RWPE2 (cell line): ENCODE data around the gene CXCL16.

ENCODE experiments used
- ATAC-seq: fragments of 200-7000 bp; cut with Tn5 transposase; 3 replicates; pipeline ENCODE4 v1.9.1; 2021; ENCODE audit warnings: low read depth
- DNase-seq: peaks from one replicate; pipeline ENCODE4 v3.0.0-alpha.2; 2020; ENCODE audit warnings: low spot score
- H3K27ac ChIP-seq: fragments of 450-650 bp; 2 replicates; pipeline ENCODE4 v1.5.1; 2017; ENCODE audit warnings: mild to moderate bottlenecking; ENCODE audit not compliant: poor library complexity, severe bottlenecking
- H3K27me3 ChIP-seq: fragments of 250-450 bp; sonication (Bioruptor Pico); 2 replicates; pipeline ENCODE4 v1.5.1; 2021; ENCODE audit warnings: mild to moderate bottlenecking, moderate library complexity; ENCODE audit not compliant: insufficient read depth, poor library complexity, severe bottlenecking
- H3K36me3 ChIP-seq: fragments of 250-450 bp; sonication (Bioruptor Pico); 2 replicates; pipeline ENCODE4 v1.5.1; 2020; ENCODE audit warnings: low read depth, mild to moderate bottlenecking, moderate library complexity
- H3K4me1 ChIP-seq: fragments of 250-450 bp; sonication (Bioruptor Pico); 2 replicates; pipeline ENCODE4 v1.5.1; 2021; ENCODE audit warnings: mild to moderate bottlenecking, moderate library complexity; ENCODE audit not compliant: insufficient read depth, poor library complexity, severe bottlenecking
- H3K4me3 ChIP-seq: fragments of 250-450 bp; sonication (Bioruptor Pico); 2 replicates; pipeline ENCODE4 v1.5.1; 2021; ENCODE audit warnings: mild to moderate bottlenecking, moderate library complexity; ENCODE audit not compliant: severe bottlenecking
- H3K9me3 ChIP-seq: fragments of 250-450 bp; sonication (Bioruptor Pico); 2 replicates; pipeline ENCODE4 v1.5.1; 2021; ENCODE audit warnings: mild to moderate bottlenecking, moderate library complexity; ENCODE audit not compliant: severe bottlenecking
- TF ChIP-seq, protein P1 (sequence below): fragments of 450-650 bp; IDR thresholded peaks from one replicate; pipeline ENCODE4 v1.5.1; 2017; ENCODE audit warnings: mild to moderate bottlenecking, moderate library complexity; ENCODE audit not compliant: poor library complexity, severe bottlenecking

Gene CXCL16

DNA sequence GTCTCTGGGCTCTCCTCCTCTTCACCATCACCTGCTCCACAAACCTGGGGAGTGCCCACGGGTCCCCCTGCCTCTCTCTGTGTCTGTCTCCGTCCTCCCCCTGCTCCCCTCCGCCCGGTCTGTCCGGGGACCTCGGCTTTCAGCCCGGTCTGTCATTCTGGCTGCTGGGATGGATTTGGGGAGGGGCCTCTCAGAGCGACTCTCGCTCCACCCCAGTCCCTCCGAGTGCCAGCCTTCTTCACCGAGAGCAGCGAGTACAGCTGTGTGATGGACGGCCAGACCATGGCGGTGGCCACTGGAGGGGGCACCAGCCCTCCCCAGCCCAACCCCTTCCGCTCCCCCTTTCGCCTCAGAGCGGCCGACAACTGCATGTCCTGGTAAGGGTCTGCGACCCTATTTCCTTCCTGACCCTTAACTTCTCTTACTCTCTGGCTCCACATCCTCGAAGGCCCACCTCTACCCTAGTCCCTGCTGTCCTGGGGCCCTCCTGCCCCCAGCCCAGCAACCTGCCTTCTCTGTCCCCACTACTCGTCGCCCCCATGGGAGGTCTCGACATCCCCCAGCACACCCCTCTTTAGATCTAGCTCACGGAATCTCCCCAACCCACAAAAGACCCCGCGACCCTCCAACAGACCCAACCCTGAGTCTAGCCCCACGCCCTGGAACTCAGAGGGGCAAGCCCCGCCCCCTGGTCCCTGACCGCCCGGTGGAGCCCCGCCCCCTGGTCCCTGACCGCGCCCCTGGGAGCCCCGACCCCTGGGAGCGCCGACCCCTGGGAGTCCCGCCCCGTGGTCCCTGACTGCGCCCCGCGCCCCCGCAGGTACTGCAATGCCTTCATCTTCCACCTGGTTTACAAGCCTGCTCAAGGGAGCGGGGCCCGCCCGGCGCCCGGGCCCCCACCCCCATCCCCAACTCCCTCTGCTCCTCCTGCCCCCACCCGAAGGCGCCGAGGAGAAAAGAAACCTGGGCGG lies 5.6 kb upstream of the CXCL16 start:
- Histone ChIP-seq H3K4me1 (no peaks in the 10 kb centered on the region), H3K36me3 (no peaks in the 10 kb centered on the region), H3K27me3 (no peaks in the 10 kb centered on the region), H3K9me3 (no peaks in the 10 kb centered on the region), H3K4me3 (no peak overlapping the region), H3K27ac (no peak overlapping the region)
- ATAC-seq (no peak), DNase-seq (no peak)
- TF ChIP-seq, protein P1, sequence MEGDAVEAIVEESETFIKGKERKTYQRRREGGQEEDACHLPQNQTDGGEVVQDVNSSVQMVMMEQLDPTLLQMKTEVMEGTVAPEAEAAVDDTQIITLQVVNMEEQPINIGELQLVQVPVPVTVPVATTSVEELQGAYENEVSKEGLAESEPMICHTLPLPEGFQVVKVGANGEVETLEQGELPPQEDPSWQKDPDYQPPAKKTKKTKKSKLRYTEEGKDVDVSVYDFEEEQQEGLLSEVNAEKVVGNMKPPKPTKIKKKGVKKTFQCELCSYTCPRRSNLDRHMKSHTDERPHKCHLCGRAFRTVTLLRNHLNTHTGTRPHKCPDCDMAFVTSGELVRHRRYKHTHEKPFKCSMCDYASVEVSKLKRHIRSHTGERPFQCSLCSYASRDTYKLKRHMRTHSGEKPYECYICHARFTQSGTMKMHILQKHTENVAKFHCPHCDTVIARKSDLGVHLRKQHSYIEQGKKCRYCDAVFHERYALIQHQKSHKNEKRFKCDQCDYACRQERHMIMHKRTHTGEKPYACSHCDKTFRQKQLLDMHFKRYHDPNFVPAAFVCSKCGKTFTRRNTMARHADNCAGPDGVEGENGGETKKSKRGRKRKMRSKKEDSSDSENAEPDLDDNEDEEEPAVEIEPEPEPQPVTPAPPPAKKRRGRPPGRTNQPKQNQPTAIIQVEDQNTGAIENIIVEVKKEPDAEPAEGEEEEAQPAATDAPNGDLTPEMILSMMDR, result no peak

DNA sequence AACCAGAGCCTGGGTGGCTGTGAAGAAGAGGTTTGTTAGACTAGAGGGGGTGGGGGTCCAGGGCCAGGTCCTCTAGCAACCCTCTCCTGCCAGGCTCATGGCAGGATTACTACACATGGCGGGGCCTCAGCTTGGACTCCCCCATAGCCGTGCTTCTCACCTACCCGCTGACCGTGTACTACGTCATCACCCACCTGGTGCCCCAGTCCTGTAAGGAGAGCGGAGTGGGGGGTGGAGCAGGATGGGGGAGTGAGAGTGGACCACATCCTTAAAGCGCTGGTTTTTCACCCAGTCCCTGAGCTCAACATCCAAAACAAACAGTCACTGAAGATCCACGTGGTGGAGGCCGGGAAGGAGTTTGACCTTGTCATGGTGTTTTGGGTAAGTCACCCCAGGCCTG lies 4.2 kb upstream of the CXCL16 start:
- H3K4me1 ChIP-seq, result no peaks in the 10 kb centered on the region

DNA sequence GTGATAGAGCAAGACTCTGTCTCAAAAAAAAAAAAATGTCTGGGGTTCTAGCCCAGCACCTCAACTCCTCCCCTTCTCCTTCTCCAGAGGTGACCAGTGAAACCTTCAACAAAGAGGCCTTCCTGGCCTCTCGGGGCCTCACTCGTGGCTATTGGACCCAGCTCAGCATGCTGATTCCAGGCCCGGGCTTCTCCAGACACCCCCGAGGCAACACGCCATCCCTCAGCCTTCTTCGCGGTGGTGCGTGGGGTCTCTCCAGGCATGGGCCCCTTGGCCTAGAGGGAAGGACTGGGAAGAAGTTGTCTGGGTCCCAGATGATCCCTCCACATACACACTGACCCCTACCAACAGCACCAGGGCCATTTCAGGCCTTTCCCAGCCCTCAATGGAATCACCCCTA lies 3.5 kb upstream of the CXCL16 start:
- Histone ChIP-seq H3K9me3 (no peaks in the 10 kb centered on the region), H3K27ac (no peak overlapping the region), H3K36me3 (no peaks in the 10 kb centered on the region), H3K4me3 (no peak overlapping the region), H3K4me1 (no peaks in the 10 kb centered on the region), H3K27me3 (no peaks in the 10 kb centered on the region)
- TF ChIP-seq, protein P1, result no peak
- no peak for DNase-seq
- no peak for ATAC-seq

More for the DNA sequence above, 4.2 kb upstream of the CXCL16 start:
- Histone ChIP-seq H3K9me3 (no peaks in the 10 kb centered on the region), H3K27me3 (no peaks in the 10 kb centered on the region), H3K4me3 (no peak overlapping the region), H3K36me3 (no peaks in the 10 kb centered on the region), H3K27ac (no peak overlapping the region)
- no peak for ATAC-seq
- DNase-seq, result no peak
- TF ChIP-seq, protein P1, result no peak

DNA sequence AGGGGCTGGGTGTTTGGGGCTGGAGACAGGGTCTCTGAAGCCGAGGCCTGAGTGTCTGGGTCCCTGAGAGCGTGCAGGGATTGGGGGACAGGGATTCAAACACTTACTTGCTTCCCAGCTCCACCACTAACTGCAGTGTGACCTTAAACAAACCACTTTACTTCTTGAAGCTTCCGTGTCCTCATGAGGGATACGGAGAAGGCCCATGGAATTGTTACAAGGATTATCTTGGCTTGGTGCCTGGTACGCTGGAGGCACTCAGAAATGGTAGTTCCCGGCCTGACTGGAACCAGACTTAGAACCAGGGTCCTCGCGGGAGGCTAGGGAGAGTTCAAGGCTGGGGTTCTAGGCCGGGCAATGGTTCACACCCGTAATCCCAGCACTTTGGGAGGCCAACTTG lies 2.9 kb upstream of the CXCL16 start:
- no peak overlapping the region for H3K4me3 ChIP-seq
- H3K4me1 ChIP-seq, result no peaks in the 10 kb centered on the region
- no peaks in the 10 kb centered on the region for H3K27me3 ChIP-seq
- no peak overlapping the region for H3K27ac ChIP-seq
- no peaks in the 10 kb centered on the region for H3K9me3 ChIP-seq
- TF ChIP-seq, protein P1, result no peak
- DNase-seq (no peak), ATAC-seq (no peak)
- no peaks in the 10 kb centered on the region for H3K36me3 ChIP-seq

DNA sequence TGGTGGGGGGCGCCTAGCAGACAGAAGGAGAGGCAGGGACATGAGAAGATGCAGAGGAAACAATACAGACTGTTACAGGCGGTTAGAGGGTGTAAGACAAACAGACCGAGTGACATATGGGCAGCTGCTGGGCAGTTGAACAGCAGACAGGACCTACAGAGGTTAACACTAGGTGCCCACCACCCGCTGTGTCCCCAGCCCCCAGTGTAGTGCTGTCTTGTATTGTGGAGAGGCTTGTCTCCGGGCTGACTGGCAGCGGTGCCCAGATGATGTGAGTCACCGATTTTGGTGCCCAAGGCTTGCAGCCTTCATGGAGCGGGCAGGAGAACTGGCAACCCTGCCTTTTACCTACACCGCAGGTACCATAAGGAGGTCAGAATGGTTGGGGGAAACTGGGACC lies 2.4 kb upstream of the CXCL16 start:
- Histone ChIP-seq H3K4me1 (no peaks in the 10 kb centered on the region), H3K27me3 (no peaks in the 10 kb centered on the region), H3K4me3 (no peak overlapping the region), H3K27ac (no peak overlapping the region), H3K9me3 (no peaks in the 10 kb centered on the region), H3K36me3 (no peaks in the 10 kb centered on the region)
- ATAC-seq, result no peak
- TF ChIP-seq, protein P1, result no peak
- DNase-seq, result no peak
